HG02885 (cell line): ENCODE measurements around the gene JAZF1.

ENCODE experiments used
- ATAC-seq: cut with Tn5 transposase; IDR thresholded peaks from one replicate; pipeline ENCODE4 v1.9.1; 2021; ENCODE audit warnings: mild to moderate bottlenecking; ENCODE audit not compliant: unreplicated experiment, poor library complexity

JAZF1 gene

DNA sequence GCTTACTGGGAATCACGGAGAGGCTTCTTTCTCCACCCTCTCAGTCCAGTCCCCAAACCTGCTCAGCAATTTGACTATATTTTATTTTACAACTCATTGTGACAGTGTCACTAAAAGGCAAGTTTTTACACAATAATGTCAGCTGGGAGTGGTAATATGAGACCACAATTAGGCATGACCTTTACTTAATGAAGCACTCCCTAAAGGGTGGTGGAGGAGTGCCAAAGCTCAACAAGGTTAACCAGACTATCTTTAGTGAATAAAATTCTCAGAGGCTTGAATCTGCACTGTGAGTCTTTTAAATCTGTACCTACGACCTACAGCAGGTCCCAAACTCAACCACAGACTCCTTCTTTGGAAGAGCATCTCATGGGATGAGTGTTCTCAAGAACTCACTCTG is 225.0 kb downstream of the JAZF1 start:
- no peak for ATAC-seq

- ATAC-seq: no peak
Observed at GRCh38 chr7:27955011-27955410, 225.6 kb downstream of the JAZF1 start.

DNA sequence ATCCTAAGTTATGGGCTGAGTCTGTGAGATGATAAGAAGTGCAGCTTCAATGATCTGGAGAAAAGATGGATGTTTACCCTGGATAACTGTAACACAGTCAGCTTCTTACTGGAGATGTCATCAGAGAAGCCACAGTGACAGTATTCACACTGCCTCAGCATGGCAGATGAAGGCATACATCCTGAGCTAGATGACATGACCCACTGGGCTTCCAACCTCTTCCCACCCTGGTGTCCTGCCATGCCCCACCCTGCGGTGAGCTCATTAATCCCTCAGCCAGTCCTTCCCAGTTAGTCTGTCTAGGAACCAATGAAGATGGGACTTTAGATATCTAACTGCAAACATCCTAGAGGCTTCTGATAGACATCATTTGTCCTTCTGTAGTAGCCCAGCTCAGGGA is 226.8 kb downstream of the JAZF1 start:
- no peak for ATAC-seq

GRCh38 chr7:27953361-27953760 is 227.2 kb downstream of the JAZF1 start:
- ATAC-seq: no peak

DNA sequence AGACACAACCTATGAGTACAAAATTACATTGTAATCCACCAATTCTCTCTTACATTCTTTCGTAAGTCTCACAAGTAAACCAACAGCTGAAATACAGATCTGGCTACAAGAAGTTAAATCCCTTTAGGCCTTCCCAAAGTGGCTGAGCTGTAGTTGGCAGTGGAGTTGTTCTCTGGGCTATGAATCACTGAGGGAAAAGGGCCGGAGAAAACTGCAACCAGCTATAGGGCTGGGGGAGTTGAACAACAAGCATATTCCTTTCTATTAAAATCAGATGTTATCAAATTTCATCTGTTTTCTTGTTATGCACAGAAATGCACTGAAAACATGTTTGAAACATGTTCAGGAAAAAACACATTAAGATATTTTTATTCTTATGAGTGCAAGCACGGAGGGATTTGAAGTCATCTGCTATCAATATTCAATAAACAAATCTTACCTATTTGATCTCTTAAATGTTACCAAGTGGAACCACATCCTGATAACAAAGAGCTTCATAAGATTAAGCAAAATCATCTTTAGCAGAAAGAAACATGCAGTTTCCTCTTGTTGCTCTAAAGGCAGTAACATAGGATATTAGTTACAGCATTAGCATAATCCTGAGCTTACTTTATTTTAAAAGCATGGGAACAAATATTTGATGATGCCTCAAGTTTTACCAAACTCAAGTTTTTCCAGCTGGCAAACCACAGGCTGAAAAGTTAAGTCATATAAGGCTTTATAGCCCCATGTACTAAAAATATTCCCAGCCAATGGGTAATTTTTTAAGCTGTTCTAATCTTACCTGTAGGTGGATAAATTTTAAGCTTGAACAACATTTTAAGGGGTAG is 227.9 kb downstream of the JAZF1 start:
- no peak for ATAC-seq

DNA sequence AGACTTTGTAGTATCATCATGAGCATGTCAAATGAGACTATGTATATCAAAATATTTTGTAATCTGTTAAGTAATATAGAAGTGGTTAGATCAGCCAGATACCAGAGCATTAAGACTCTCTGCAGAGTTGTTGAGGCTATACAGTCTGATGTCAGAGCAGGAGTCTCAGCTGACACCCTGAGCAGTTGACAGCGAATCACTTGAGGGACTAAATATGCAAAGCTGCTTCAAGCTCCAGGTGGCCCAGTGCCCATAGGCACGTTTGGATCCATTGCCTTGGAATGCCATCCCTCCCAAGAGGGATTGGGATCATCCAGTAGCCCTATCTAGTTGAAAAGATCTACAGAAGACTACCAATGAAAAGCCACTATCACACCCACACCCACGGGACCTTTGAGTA is 230.5 kb downstream of the JAZF1 start:
- no peak for ATAC-seq

- ATAC-seq: no peak
Observed at GRCh38 chr7:27948861-27949260, 231.7 kb downstream of the JAZF1 start.

DNA sequence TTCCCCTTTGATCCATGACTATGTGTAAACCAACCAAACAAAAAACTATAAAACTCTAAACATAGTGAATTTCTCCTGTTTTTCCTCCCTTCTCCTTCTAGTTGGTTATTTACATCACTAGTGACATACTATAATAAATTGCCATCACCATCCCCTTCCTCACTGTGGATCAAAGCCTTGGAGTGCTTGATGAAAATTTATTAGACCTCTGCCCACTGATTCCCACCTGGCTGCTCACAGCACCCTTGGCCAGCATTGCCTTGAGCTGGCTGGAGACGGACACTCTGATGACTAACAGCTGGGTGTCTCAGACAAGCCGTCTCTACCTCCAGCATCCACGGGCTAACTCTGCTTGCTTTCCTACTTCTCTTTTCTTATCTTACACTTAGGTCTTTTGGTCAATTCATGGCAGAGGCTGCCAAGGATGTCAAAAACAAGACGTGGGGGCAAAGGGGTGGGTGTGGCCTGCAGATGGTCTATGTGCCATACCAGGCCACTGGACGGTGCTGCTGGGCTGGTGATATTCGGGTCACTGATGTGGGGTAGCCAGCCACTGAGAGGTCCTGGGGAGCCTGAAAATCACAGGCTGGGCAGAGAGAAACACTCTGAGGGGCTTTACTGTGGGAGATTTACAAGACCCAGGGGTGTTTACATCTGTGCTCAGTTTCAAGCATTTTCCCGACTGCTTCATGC is 232.9 kb downstream of the JAZF1 start:
- ATAC-seq: no peak

GRCh38 chr7:27946351-27946750 is 234.2 kb downstream of the JAZF1 start:
- no peak for ATAC-seq

GRCh38 chr7:27945058-27945795 is 235.4 kb downstream of the JAZF1 start:
- ATAC-seq: no peak

- no peak for ATAC-seq
Observed at GRCh38 chr7:27944643-27945042, 236.0 kb downstream of the JAZF1 start.

DNA sequence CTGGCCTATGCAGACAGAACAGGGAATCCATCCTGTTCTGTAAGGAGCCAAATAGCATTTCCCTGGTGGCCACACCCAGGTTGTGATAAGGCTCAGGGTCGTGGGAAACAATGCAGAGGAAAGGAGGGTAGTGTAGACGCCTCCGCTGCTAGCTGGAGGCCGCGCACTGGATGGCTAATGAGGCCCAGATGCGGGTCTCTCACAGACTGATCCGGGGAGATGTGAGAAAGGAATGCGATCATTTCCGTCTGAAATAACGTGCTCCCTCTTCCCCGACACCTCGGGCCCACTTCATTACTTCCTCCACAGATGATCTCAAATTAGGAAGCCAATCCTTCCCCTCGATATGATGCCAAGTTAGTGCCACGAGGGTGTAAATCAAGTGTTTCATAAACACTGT is 237.4 kb downstream of the JAZF1 start:
- no peak for ATAC-seq

- ATAC-seq: no peak
Observed at GRCh38 chr7:27942711-27943110, 237.9 kb downstream of the JAZF1 start.

DNA sequence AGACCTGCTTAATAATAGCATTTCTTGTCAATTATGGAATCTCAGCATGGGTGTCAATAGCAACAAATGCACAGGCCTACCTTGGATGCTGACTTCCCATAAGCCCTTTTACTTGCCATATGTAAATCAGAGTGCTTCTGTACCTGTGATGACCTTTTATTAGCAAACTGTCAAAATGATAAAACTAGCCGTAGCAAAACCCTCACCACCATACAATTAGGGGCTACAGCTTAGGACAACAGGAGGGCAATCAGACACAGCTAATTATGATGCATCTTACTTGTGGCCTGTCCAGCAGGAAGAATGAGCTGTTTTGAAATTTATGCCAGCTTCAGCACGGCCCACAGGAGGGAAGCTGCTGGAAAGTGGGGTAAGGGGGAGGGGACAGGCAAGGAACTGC is 239.1 kb downstream of the JAZF1 start:
- ATAC-seq: no peak

DNA sequence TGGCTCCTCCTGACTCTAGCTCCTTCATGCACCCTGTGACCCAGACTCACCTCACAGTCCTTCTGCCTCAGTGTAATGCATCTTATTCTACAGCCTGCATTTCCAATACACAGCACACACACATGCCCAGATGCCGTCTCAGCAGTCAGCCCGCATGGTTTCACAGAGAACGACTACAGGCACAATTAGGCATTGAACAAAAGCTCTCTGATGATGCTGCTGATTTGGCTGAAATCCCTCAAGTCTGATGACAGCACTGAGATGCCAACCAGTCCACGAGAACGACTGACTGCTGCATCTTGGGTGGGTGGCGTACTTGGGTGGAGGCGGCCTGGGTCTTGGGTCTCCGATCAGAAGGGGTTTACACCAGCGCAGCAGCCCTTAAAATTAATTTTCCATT is 240.3 kb downstream of the JAZF1 start:
- no peak for ATAC-seq

- no peak for ATAC-seq
Observed at GRCh38 chr7:27939893-27940292, 240.7 kb downstream of the JAZF1 start.

DNA sequence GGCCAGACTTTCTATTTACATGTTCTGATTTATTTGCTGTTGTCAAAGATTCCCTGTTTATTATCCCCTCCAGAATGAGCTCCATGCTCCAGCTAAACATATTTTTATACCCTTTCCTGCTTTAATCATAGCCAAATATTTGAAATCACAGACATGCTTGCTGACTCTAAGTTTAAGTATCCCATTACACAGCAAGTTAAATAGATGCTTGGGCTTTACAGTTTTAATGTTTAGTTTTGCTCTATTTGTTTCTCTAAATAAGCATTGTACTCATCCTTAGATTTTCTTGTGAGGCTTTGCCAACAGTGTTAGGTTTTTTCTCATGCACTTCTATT is 243.9 kb downstream of the JAZF1 start:
- no peak for ATAC-seq

- ATAC-seq: no peak
Observed at GRCh38 chr7:27936047-27936767, 244.4 kb downstream of the JAZF1 start.

DNA sequence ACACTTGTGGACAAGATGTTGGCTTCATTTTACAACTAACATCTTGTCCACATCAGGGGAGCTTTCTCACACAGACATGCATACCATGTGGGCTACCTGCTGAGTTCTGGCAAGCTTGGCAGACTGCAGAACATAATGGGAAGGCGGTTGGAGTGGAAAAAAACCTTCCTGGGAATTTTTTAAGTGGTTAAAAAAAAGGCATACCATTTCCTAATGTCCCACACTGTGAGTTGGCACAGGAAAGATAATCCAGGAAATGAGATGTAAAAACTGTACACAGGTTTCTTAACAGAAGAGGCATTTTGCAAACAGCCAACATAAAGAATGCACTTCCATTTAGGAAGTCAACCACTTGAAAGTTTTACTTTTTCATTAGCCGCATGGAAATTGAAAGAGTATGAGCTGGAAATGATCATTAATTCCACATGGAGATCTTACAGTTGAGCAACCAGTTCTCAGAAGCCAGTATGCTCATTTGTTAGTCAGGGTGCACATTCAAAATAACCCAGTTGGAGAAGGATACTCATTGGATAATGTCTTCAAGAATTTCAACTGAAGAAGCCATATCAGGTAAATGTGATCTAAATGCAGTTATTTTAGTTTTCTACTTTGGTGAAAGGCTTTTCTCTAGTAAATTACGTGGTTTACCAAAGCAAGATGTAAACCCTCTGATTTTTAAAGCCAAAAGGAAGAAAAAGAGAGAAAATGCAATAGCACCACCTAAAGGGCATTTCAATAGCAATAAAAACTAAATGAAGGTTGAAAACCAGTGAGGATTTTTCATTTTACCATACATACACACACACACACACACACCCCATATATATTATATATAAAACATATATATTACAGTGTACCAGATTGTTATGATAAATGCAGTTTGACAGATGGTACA is 246.7 kb downstream of the JAZF1 start:
- ATAC-seq: no peak
